ENCODE measurements around the gene CADPS2. TPM values are rescaled to one million over a fixed set of nuclear protein-coding genes. Genes with fewer than 3 reads are reported as not detected.

The CADPS2 gene
- total and polyA plus RNA-seq, 10 of the 15 experiments (the other 5 are each of a cell fraction or from before 2014, with no cell fraction given): 0.05 to 7.5 (median 0.25) TPM

DNA sequence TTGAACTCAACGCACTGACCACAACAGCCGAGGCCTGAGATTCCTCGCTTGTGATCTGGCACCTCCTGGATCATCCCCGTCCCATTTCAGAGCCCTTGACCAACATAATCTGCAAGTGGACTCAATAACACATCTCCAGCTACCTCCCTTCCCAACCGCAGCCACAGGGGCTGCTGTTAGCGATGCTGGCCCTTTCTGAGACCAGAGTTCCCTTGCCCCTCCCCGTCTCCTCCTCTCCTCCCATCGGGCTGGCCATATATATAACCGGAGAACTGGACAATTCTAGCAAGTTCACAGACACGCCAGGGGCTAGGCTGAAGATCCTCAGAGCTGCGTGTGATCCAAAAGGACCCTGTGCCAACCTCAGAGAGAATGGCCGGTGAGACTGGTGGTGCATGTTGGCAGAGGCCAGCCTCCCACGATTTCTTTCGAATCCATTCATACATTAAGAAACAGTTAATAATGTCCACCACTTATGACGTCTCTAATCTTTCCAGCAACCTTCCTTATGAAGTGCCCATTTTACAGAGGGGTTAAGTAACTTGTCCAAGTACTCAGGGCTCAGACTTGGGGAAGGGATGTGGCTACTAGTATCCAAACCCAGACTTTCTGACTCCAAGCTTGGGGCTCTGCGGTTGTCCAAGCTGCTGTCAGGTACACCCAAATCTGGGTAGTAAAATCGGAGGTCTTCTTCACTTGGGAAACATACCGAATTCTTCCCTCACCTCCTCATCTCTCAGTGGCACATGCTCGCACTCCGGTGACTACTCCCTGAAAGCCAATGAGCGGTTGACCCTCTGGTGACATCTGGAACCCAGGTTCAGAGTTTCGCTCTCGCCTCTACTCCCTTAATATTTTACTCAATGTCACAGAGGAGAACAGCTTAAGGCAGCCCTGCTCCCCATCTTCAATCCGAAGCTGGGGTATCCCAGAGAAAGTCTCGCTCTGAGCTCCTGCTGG lies 570.5 kb downstream of the CADPS2 start (continued):
- TF ChIP-seq, protein P1, sequence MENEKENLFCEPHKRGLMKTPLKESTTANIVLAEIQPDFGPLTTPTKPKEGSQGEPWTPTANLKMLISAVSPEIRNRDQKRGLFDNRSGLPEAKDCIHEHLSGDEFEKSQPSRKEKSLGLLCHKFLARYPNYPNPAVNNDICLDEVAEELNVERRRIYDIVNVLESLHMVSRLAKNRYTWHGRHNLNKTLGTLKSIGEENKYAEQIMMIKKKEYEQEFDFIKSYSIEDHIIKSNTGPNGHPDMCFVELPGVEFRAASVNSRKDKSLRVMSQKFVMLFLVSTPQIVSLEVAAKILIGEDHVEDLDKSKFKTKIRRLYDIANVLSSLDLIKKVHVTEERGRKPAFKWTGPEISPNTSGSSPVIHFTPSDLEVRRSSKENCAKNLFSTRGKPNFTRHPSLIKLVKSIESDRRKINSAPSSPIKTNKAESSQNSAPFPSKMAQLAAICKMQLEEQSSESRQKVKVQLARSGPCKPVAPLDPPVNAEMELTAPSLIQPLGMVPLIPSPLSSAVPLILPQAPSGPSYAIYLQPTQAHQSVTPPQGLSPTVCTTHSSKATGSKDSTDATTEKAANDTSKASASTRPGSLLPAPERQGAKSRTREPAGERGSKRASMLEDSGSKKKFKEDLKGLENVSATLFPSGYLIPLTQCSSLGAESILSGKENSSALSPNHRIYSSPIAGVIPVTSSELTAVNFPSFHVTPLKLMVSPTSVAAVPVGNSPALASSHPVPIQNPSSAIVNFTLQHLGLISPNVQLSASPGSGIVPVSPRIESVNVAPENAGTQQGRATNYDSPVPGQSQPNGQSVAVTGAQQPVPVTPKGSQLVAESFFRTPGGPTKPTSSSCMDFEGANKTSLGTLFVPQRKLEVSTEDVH (IDR thresholded peaks at IDR 0.05; ENCODE audit: low read depth, partially characterized antibody): no peak
- TF ChIP-seq, protein P2, sequence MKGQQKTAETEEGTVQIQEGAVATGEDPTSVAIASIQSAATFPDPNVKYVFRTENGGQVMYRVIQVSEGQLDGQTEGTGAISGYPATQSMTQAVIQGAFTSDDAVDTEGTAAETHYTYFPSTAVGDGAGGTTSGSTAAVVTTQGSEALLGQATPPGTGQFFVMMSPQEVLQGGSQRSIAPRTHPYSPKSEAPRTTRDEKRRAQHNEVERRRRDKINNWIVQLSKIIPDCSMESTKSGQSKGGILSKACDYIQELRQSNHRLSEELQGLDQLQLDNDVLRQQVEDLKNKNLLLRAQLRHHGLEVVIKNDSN (IDR thresholded peaks at IDR 0.05; ENCODE audit: borderline replicate concordance, extremely low read length, insufficient read depth, low read depth, low read length): no peak
- TF ChIP-seq, protein P3, sequence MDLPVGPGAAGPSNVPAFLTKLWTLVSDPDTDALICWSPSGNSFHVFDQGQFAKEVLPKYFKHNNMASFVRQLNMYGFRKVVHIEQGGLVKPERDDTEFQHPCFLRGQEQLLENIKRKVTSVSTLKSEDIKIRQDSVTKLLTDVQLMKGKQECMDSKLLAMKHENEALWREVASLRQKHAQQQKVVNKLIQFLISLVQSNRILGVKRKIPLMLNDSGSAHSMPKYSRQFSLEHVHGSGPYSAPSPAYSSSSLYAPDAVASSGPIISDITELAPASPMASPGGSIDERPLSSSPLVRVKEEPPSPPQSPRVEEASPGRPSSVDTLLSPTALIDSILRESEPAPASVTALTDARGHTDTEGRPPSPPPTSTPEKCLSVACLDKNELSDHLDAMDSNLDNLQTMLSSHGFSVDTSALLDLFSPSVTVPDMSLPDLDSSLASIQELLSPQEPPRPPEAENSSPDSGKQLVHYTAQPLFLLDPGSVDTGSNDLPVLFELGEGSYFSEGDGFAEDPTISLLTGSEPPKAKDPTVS (IDR thresholded peaks at IDR 0.05; ENCODE audit: low read depth, low read length): no peak
- no peak for TF ChIP-seq IKZF2 (IDR thresholded peaks at IDR 0.05)
- no peak for TF ChIP-seq SREBF1 (IDR thresholded peaks at IDR 0.05; ENCODE audit: low read length)
- no peak for TF ChIP-seq ZNF24 (IDR thresholded peaks at IDR 0.05)
- TF ChIP-seq ZNF274 (IDR thresholded peaks at IDR 0.05; ENCODE audit: insufficient read depth, insufficient read length): no peak
- no peak for TF ChIP-seq SMAD1 (IDR thresholded peaks at IDR 0.05; ENCODE audit: low read depth, partially characterized antibody)
